ENCODE results near the gene C7orf57. TPM values are rescaled to one million over a fixed set of nuclear protein-coding genes. Genes with fewer than 3 reads are reported as not detected.

Gene C7orf57
- polyA plus RNA-seq, 1 of the 3 experiments (the other 2 are of a cell fraction): 0.41 TPM

- no peak for TF ChIP-seq POLR2AphosphoS5 (IDR thresholded peaks at IDR 0.05; ENCODE audit: low read depth, low read length)
Measured at GRCh38 chr7:48085433-48085791, 50.1 kb downstream of the C7orf57 start (continued).

GRCh38 chr7:48085942-48086341 lies 50.6 kb downstream of the C7orf57 start:
- Histone ChIP-seq H3K27ac (ENCODE audit: low read depth in 2 of 2, low read length in 1 of 2) (peak overlapping the region in 1 of 2 experiments; percentile 100; a peak in 2 of 4 replicates), H3K36me3 (replicated peaks in 1 of 2; ENCODE audit: control insufficient read depth in 1 of 2, insufficient read depth in 2 of 2, low read length in 1 of 2) (peaks cover 2 to 10% of the 10 kb centered on the region in 2 experiments), H3K79me2 (ENCODE audit: insufficient read depth) (peaks cover 17% of the 10 kb centered on the region), H3K4me3 (ENCODE audit: low read depth in 2 of 2, low read length in 1 of 2) (no peak overlapping the region), H3K27me3 (ENCODE audit: insufficient read depth) (no peaks in the 10 kb centered on the region), H4K20me1 (ENCODE audit: insufficient read depth) (no peaks in the 10 kb centered on the region), H3K4me2 (peak overlapping the region; percentile 97), H3K9ac (peak overlapping the region; percentile 59; the same call in 1 of the 2 replicates), H3K9me2 (no peaks in the 10 kb centered on the region), H3K4me1 (ENCODE audit: control insufficient read depth in 1 of 2, insufficient read depth in 2 of 2, low read depth in 1 of 2, low read length in 1 of 2) (peaks cover 20 to 42% of the 10 kb centered on the region in 2 experiments), H3K9me3 (no peaks in the 10 kb centered on the region), H3F3A (replicated peaks; ENCODE audit: insufficient read depth) (peaks cover 35% of the 10 kb centered on the region), H2AFZ (ENCODE audit: low read depth) (no peak overlapping the region)
- DNase-seq: no peak
- TF ChIP-seq PBX3 (IDR thresholded peaks at IDR 0.05) (no peak), RCOR1 (IDR thresholded peaks at IDR 0.05; ENCODE audit: low read length) (no peak), JUND (IDR thresholded peaks at IDR 0.05) (no peak), ELF1 (IDR thresholded peaks at IDR 0.05) (no peak), IRF3 (IDR thresholded peaks at IDR 0.05; ENCODE audit: low read depth, low read length) (no peak), SIN3A (IDR thresholded peaks at IDR 0.05; ENCODE audit: borderline replicate concordance, low read depth, low read length) (no peak), EP300 (IDR thresholded peaks at IDR 0.05; ENCODE audit: borderline replicate concordance in 1 of 2, low read depth in 1 of 2, low read length in 1 of 2) (no peak), TEAD4 (IDR thresholded peaks at IDR 0.05; ENCODE audit: borderline replicate concordance, insufficient read depth) (no peak), NRF1 (IDR thresholded peaks at IDR 0.05; ENCODE audit: low read depth, low read length) (no peak), MXI1 (IDR thresholded peaks at IDR 0.05; ENCODE audit: low read depth, low read length) (no peak), GATA2 (CRISPR knock-in tag; IDR thresholded peaks at IDR 0.05) (no peak), YY1 (IDR thresholded peaks at IDR 0.05; ENCODE audit: low read depth) (no peak), RFX5 (IDR thresholded peaks at IDR 0.05; ENCODE audit: low read length) (no peak), CHD2 (IDR thresholded peaks at IDR 0.05; ENCODE audit: low read length, partially characterized antibody) (no peak), FOXM1 (IDR thresholded peaks at IDR 0.05; ENCODE audit: low read depth) (no peak), TAF1 (IDR thresholded peaks at IDR 0.05; ENCODE audit: borderline replicate concordance, low read depth, low read length) (no peak), FOXJ3 (CRISPR knock-in tag; IDR thresholded peaks at IDR 0.05) (no peak)
- TF ChIP-seq, protein P1, sequence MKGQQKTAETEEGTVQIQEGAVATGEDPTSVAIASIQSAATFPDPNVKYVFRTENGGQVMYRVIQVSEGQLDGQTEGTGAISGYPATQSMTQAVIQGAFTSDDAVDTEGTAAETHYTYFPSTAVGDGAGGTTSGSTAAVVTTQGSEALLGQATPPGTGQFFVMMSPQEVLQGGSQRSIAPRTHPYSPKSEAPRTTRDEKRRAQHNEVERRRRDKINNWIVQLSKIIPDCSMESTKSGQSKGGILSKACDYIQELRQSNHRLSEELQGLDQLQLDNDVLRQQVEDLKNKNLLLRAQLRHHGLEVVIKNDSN (IDR thresholded peaks at IDR 0.05; ENCODE audit: borderline replicate concordance, low read depth): no peak
- TF ChIP-seq, protein P2, sequence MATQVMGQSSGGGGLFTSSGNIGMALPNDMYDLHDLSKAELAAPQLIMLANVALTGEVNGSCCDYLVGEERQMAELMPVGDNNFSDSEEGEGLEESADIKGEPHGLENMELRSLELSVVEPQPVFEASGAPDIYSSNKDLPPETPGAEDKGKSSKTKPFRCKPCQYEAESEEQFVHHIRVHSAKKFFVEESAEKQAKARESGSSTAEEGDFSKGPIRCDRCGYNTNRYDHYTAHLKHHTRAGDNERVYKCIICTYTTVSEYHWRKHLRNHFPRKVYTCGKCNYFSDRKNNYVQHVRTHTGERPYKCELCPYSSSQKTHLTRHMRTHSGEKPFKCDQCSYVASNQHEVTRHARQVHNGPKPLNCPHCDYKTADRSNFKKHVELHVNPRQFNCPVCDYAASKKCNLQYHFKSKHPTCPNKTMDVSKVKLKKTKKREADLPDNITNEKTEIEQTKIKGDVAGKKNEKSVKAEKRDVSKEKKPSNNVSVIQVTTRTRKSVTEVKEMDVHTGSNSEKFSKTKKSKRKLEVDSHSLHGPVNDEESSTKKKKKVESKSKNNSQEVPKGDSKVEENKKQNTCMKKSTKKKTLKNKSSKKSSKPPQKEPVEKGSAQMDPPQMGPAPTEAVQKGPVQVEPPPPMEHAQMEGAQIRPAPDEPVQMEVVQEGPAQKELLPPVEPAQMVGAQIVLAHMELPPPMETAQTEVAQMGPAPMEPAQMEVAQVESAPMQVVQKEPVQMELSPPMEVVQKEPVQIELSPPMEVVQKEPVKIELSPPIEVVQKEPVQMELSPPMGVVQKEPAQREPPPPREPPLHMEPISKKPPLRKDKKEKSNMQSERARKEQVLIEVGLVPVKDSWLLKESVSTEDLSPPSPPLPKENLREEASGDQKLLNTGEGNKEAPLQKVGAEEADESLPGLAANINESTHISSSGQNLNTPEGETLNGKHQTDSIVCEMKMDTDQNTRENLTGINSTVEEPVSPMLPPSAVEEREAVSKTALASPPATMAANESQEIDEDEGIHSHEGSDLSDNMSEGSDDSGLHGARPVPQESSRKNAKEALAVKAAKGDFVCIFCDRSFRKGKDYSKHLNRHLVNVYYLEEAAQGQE (IDR thresholded peaks at IDR 0.05; ENCODE audit: low read depth, low read length): no peak
- TF ChIP-seq, protein P3, sequence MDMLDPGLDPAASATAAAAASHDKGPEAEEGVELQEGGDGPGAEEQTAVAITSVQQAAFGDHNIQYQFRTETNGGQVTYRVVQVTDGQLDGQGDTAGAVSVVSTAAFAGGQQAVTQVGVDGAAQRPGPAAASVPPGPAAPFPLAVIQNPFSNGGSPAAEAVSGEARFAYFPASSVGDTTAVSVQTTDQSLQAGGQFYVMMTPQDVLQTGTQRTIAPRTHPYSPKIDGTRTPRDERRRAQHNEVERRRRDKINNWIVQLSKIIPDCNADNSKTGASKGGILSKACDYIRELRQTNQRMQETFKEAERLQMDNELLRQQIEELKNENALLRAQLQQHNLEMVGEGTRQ (IDR thresholded peaks at IDR 0.05; ENCODE audit: borderline replicate concordance, low read depth, low read length): no peak
- ChIA-PET CTCF (interaction anchor here (1.0 to 8.4 kb wide), 3 partner anchors 9 to 141 kb away, joined by 3 to 63 read pairs (median 3); no protein-coding TSS in a partner anchor), POLR2A (interaction anchor here (0.6 kb wide), 1 partner anchor 360 kb away, joined by 3 read pairs; no protein-coding TSS in a partner anchor)
- 89% methylated on average over 1 of the region's 1 CpG for WGBS (ENCODE audit: low lambda C conversion rate)
